H1 (cell line): ENCODE results near the gene RTL9.

Experiments used
- CTCF ChIP-seq, 3 experiments: IDR thresholded peaks; 1 replicate in 2 of 3; 2 replicates in 1 of 3; pipeline versions ENCODE4 v1.5.1 to v1.6.1; 2011; ENCODE audit warnings: low read length in 3 of 3, mild to moderate bottlenecking in 3 of 3, inconsistent platforms in 2 of 3, low read depth in 1 of 3, moderate library complexity in 1 of 3; ENCODE audit not compliant: insufficient read depth in 1 of 3; ENCODE audit errors: control extremely low read depth in 1 of 3
- EGR1 ChIP-seq: IDR thresholded peaks from 2 replicates; pipeline ENCODE4 v1.6.1; 2011; ENCODE audit warnings: low read depth, low read length, borderline replicate concordance
- EP300 ChIP-seq, 2 experiments: IDR thresholded peaks; 1 replicate in 1 of 2; 2 replicates in 1 of 2; pipeline ENCODE4 v1.6.1; 2011 to 2012; ENCODE audit warnings: low read depth in 2 of 2, low read length in 2 of 2, mild to moderate bottlenecking in 2 of 2, borderline replicate concordance in 1 of 2, inconsistent platforms in 1 of 2, moderate library complexity in 1 of 2
- GTF2F1 ChIP-seq: IDR thresholded peaks from 2 replicates; pipeline ENCODE4 v1.6.1; 2012; ENCODE audit warnings: low read depth, low read length, improper control_type of control experiment, borderline replicate concordance
- JUN ChIP-seq: IDR thresholded peaks from 2 replicates; pipeline ENCODE4 v1.6.1; 2011; ENCODE audit warnings: low read depth, mild to moderate bottlenecking, improper control_type of control experiment, low read length
- JUND ChIP-seq: IDR thresholded peaks from 2 replicates; pipeline ENCODE4 v1.6.1; 2011; ENCODE audit warnings: mild to moderate bottlenecking, improper control_type of control experiment, low read length
- MAX ChIP-seq: IDR thresholded peaks from 2 replicates; pipeline ENCODE4 v1.6.1; 2012; ENCODE audit warnings: inconsistent platforms
- PHF8 ChIP-seq: fragments of 200-600 bp; sonication (generic); conservative IDR thresholded peaks from 2 replicates; pipeline ENCODE4 v1.7.1; 2012; ENCODE audit warnings: low read depth, mild to moderate bottlenecking, inconsistent platforms, low read length, moderate library complexity
- POLR2A ChIP-seq, 2 experiments: IDR thresholded peaks; 1 replicate in 1 of 2; 2 replicates in 1 of 2; pipeline ENCODE4 v1.6.1; 2011; ENCODE audit warnings: low read depth in 2 of 2, low read length in 2 of 2, mild to moderate bottlenecking in 2 of 2; ENCODE audit errors: control extremely low read depth in 1 of 2
- RAD21 ChIP-seq, 2 experiments: IDR thresholded peaks in 1 of 2; conservative IDR thresholded peaks in 1 of 2; 2 replicates each; pipeline ENCODE4 v1.6.1; 2011; ENCODE audit warnings: low read depth in 2 of 2, low read length in 2 of 2, improper control_type of control experiment in 1 of 2, inconsistent platforms in 1 of 2, mild to moderate bottlenecking in 1 of 2, moderate library complexity in 1 of 2
- RFX5 ChIP-seq: IDR thresholded peaks from 2 replicates; pipeline ENCODE4 v1.6.1; 2011; ENCODE audit warnings: low read depth, low read length, improper control_type of control experiment, borderline replicate concordance
- SIN3A ChIP-seq, 2 experiments: IDR thresholded peaks in 1 of 2; conservative IDR thresholded peaks in 1 of 2; 2 replicates each; pipeline ENCODE4 v1.6.1; 2011 to 2012; ENCODE audit warnings: low read length in 2 of 2, improper control_type of control experiment in 1 of 2, low read depth in 1 of 2, mild to moderate bottlenecking in 1 of 2

- TF ChIP-seq CTCF (IDR thresholded peaks at IDR 0.05; ENCODE audit: control extremely low read depth in 1 of 3, insufficient read depth in 1 of 3, low read depth in 1 of 3, low read length in 3 of 3) (no peak), EGR1 (no peak), JUND (no peak), POLR2A (IDR thresholded peaks at IDR 0.05; ENCODE audit: control extremely low read depth in 1 of 2, low read depth in 2 of 2, low read length in 2 of 2) (no peak), SIN3A (conservative IDR thresholded peaks at IDR 0.05 in 1 of 2, IDR thresholded peaks at IDR 0.05 in 1 of 2; ENCODE audit: low read depth in 1 of 2, low read length in 2 of 2) (no peak), JUN (no peak), GTF2F1 (no peak), PHF8 (no peak), RAD21 (IDR thresholded peaks at IDR 0.05 in 1 of 2, conservative IDR thresholded peaks at IDR 0.05 in 1 of 2; ENCODE audit: low read depth in 2 of 2, low read length in 2 of 2) (no peak), EP300 (IDR thresholded peaks at IDR 0.05; ENCODE audit: borderline replicate concordance in 1 of 2, low read depth in 2 of 2, low read length in 2 of 2) (no peak), RFX5 (no peak), MAX (no peak)
These were observed 15.9 kb downstream of the RTL9 start for GRCh38 chrX:110374559-110374958.
